GM12872 (cell line): ENCODE data around the gene SGK1.

ENCODE experiments used
- CTCF ChIP-seq: IDR thresholded peaks from 3 replicates; pipeline ENCODE4 v1.5.1; 2011; ENCODE audit warnings: low read depth, mild to moderate bottlenecking, low read length, moderate library complexity; ENCODE audit not compliant: insufficient read depth

The SGK1 gene

GRCh38 chr6:134316733-134317431 lies 1.0 kb downstream of the SGK1 start:
- no peak for TF ChIP-seq CTCF

GRCh38 chr6:134315974-134316441 lies 1.9 kb downstream of the SGK1 start:
- no peak for TF ChIP-seq CTCF

GRCh38 chr6:134315189-134315588 lies 2.7 kb downstream of the SGK1 start:
- no peak for TF ChIP-seq CTCF

GRCh38 chr6:134314006-134314821 lies 3.7 kb downstream of the SGK1 start:
- TF ChIP-seq CTCF = no peak

- no peak for TF ChIP-seq CTCF
Measured at GRCh38 chr6:134312038-134312660, 5.8 kb downstream of the SGK1 start.

- TF ChIP-seq CTCF = no peak
Measured at GRCh38 chr6:134310817-134311216, 7.1 kb downstream of the SGK1 start.

GRCh38 chr6:134309983-134310605 lies 7.8 kb downstream of the SGK1 start:
- TF ChIP-seq CTCF = no peak
